CD4-positive, alpha-beta T cell (primary cell): ENCODE measurements around the gene SARM1. TPM values are rescaled to one million over a fixed set of nuclear protein-coding genes. Genes with fewer than 3 reads are reported as not detected.

Experiments used
- ATAC-seq: fragments of 200-7000 bp; cut with Tn5 transposase; one replicate; pipeline ENCODE4 v1.10.0; 2022; ENCODE audit warnings: mild to moderate bottlenecking; ENCODE audit not compliant: poor library complexity
- CTCF ChIA-PET: fragments of 350-600 bp; sonication (Branson Sonifier 250); formaldehyde crosslinking; loops from one replicate; lab custom pipeline; 2021; ENCODE audit warnings: antibody characterized with exemption, inconsistent platforms; lab: Charles Lee
- POLR2A ChIA-PET: fragments of 350-600 bp; sonication (Branson Sonifier 250); formaldehyde crosslinking; loops from one replicate; lab custom pipeline; 2021; ENCODE audit warnings: antibody characterized with exemption, inconsistent platforms; lab: Charles Lee
- DNase-seq, 14 experiments: peaks; one replicate each; pipeline ENCODE4 v3.0.0-alpha.2; 2013 to 2020; ENCODE audit warnings: mixed read lengths in 2 of 14
- H3K27ac ChIP-seq, 2 donors: one replicate each; pipeline versions ENCODE4 v1.5.1 to v1.7.0; 2013; ENCODE audit warnings: low read length in 2 of 2, low read depth in 1 of 2, mild to moderate bottlenecking in 1 of 2
- H3K27me3 ChIP-seq, 2 experiments: 1 replicate in 1 of 2; 2 replicates in 1 of 2; pipeline versions ENCODE4 v1.6.1 to v1.7.0; 2013; ENCODE audit warnings: low read length in 2 of 2, control low read depth in 1 of 2, mild to moderate bottlenecking in 1 of 2, moderate library complexity in 1 of 2; ENCODE audit not compliant: insufficient read depth in 2 of 2, control insufficient read depth in 1 of 2
- H3K36me3 ChIP-seq: one replicate; pipeline ENCODE4 v1.6.1; 2013; ENCODE audit warnings: low read length, control low read depth; ENCODE audit not compliant: insufficient read depth
- H3K4me1 ChIP-seq: one replicate; pipeline ENCODE4 v1.6.1; 2013; ENCODE audit warnings: low read length, control low read depth; ENCODE audit not compliant: insufficient read depth
- H3K4me3 ChIP-seq: one replicate; pipeline ENCODE4 v1.5.1; 2013; ENCODE audit warnings: mild to moderate bottlenecking, low read length, moderate library complexity
- H3K9me3 ChIP-seq, 2 experiments: 1 replicate in 1 of 2; 2 replicates in 1 of 2; pipeline versions ENCODE4 v1.6.1 to v1.7.0; 2013; ENCODE audit warnings: low read length in 2 of 2, mild to moderate bottlenecking in 2 of 2, control low read depth in 1 of 2, moderate library complexity in 1 of 2; ENCODE audit not compliant: control insufficient read depth in 1 of 2, insufficient read depth in 1 of 2
- H3K27ac Mint-ChIP-seq: one replicate; pipeline ENCODE4 v1.8.0; 2020; ENCODE audit warnings: mixed read lengths
- H3K27me3 Mint-ChIP-seq: one replicate; pipeline ENCODE4 v1.8.0; 2021; ENCODE audit warnings: mixed read lengths
- H3K36me3 Mint-ChIP-seq: one replicate; pipeline ENCODE4 v1.8.0; 2021; ENCODE audit warnings: low read depth, mixed read lengths
- H3K4me1 Mint-ChIP-seq: one replicate; pipeline ENCODE4 v1.8.0; 2021; ENCODE audit warnings: low read depth, mixed read lengths
- H3K4me3 Mint-ChIP-seq: one replicate; pipeline ENCODE4 v1.8.0; 2020; ENCODE audit warnings: mild to moderate bottlenecking, mixed read lengths
- H3K9me3 Mint-ChIP-seq: one replicate; pipeline ENCODE4 v1.8.0; 2020; ENCODE audit warnings: mixed read lengths
- intact Hi-C, 2 experiments: fragments of 100-400 bp; cut with DNase I in 1 of 2; cut with micrococcal nuclease in 1 of 2; formaldehyde crosslinking; loops; one replicate each; pipeline versions ENCODE4 v1.15.1 to v1.9.0; 2023 to 2025; cut with DNase I, micrococcal nuclease
- total RNA-seq, 174 experiments: library from RNA in 2 of 174; stranded (reverse) in 2 of 174; gene quantifications; one replicate each; pipeline ENCODE4 v1.2.3 and lab custom pipeline; 2021 to 2026
- TF ChIP-seq, protein P1 (sequence below): fragments of 200-600 bp; IDR thresholded peaks from one replicate; pipeline ENCODE4 v1.8.0; 2022; ENCODE audit warnings: antibody characterized with exemption, mild to moderate bottlenecking

Gene SARM1
- total RNA-seq, 2 experiments from 2014 or later: 12.5 to 15.4 TPM

DNA sequence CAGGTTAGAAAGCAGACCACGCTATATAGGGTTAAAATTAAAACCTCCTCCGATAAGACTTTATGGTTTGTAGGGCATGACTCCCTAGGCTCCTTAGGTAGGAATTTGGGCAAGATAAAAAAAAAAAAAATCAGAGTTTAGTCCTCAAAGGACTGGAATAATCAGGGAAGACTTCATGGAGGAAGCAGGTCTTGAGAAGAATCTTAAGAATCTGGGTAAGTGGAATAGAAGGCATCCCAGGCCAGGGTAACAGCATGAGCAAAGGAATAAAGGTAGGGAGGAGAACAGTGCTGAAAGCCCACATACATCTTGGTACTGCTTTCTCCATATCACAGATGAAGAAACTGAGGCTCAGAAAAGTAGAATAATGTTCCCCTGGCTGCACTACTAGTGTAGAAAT, 19.1 kb downstream of the SARM1 start:
- Mint-ChIP-seq H3K9me3 (no peaks in the 10 kb centered on the region), H3K27me3 (no peaks in the 10 kb centered on the region), H3K4me1 (peaks cover 4% of the 10 kb centered on the region), H3K36me3 (peaks cover 69% of the 10 kb centered on the region), H3K27ac (no peak overlapping the region), H3K4me3 (no peak overlapping the region)
- H3K4me1 ChIP-seq: peaks cover 7% of the 10 kb centered on the region
- intact Hi-C loops: no loop called here
- no peak overlapping the region for H3K4me3 ChIP-seq
- H3K36me3 ChIP-seq: peaks cover 71% of the 10 kb centered on the region
- H3K27me3 ChIP-seq: no peaks in the 10 kb centered on the region
- no peak overlapping the region for H3K27ac ChIP-seq
- TF ChIP-seq, protein P1, sequence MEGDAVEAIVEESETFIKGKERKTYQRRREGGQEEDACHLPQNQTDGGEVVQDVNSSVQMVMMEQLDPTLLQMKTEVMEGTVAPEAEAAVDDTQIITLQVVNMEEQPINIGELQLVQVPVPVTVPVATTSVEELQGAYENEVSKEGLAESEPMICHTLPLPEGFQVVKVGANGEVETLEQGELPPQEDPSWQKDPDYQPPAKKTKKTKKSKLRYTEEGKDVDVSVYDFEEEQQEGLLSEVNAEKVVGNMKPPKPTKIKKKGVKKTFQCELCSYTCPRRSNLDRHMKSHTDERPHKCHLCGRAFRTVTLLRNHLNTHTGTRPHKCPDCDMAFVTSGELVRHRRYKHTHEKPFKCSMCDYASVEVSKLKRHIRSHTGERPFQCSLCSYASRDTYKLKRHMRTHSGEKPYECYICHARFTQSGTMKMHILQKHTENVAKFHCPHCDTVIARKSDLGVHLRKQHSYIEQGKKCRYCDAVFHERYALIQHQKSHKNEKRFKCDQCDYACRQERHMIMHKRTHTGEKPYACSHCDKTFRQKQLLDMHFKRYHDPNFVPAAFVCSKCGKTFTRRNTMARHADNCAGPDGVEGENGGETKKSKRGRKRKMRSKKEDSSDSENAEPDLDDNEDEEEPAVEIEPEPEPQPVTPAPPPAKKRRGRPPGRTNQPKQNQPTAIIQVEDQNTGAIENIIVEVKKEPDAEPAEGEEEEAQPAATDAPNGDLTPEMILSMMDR: no peak
- ChIA-PET CTCF (no interaction called here), POLR2A (no interaction called here)
- ATAC-seq (no peak), DNase-seq (no peak)
- H3K9me3 ChIP-seq: no peaks in the 10 kb centered on the region

DNA sequence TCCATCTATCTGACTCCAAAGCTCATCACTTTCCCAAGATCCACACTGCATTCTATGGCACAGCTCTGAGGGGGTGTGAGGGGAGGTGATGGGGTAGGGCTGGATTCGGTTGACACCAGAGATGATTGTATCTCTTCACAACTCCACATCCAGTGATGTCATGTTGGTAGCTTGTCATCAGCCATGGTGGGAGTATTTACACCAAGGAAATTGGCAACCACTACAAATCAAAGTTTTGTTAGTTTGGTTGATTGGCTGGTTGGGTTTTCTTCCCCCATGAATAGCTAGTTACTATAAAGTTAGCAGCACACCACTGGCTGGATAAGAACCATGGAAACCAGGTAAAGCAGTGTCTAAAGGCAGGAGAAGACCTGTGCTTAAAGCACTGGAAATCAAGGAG, 19.5 kb downstream of the SARM1 start:
- no peak overlapping the region for H3K27ac Mint-ChIP-seq
- ChIA-PET CTCF (no interaction called here), POLR2A (no interaction called here)
- peaks cover under 1% of the 10 kb centered on the region for H3K4me1 Mint-ChIP-seq
- H3K4me3 ChIP-seq: no peak overlapping the region
- H3K4me3 Mint-ChIP-seq: no peak overlapping the region
- DNase-seq (no peak), ATAC-seq (no peak)
- H3K36me3 ChIP-seq: peaks cover 75% of the 10 kb centered on the region
- TF ChIP-seq, protein P1: no peak
- no peaks in the 10 kb centered on the region for H3K9me3 Mint-ChIP-seq
- no peaks in the 10 kb centered on the region for H3K27me3 Mint-ChIP-seq
- peaks cover 73% of the 10 kb centered on the region for H3K36me3 Mint-ChIP-seq
- intact Hi-C loops: no loop called here
- peaks cover 2% of the 10 kb centered on the region for H3K4me1 ChIP-seq
- H3K27ac ChIP-seq: no peak overlapping the region
- H3K9me3 ChIP-seq: no peaks in the 10 kb centered on the region
- no peaks in the 10 kb centered on the region for H3K27me3 ChIP-seq

DNA sequence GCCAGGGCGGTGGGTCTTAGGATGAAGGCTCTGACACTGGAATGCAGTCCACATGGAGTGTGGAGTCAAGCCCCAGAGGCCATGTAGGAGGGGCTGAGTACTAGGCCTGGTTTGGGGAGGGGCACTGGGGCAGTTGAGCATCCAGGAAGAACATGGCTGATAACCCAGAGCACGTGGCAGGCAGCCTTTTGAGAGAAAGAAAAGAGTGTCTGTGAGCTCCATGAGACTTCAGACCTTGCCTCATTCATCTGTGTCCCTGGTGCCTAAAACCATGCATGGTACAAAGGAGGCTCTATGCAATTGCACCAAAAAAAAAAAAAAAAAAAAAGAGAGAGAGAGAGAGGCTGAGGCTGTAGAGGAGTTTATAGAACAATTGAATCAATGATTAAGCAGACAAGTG, 19.9 kb downstream of the SARM1 start:
- no peaks in the 10 kb centered on the region for H3K27me3 ChIP-seq
- H3K4me1 Mint-ChIP-seq: no peaks in the 10 kb centered on the region
- H3K4me3 ChIP-seq: no peak overlapping the region
- peaks cover 79% of the 10 kb centered on the region for H3K36me3 ChIP-seq
- ChIA-PET POLR2A (no interaction called here), CTCF (no interaction called here)
- no peak for DNase-seq
- H3K36me3 Mint-ChIP-seq: peaks cover 74% of the 10 kb centered on the region
- H3K9me3 Mint-ChIP-seq: no peaks in the 10 kb centered on the region
- H3K27ac Mint-ChIP-seq: no peak overlapping the region
- no peaks in the 10 kb centered on the region for H3K27me3 Mint-ChIP-seq
- no peak overlapping the region for H3K27ac ChIP-seq
- no peak for ATAC-seq
- H3K4me3 Mint-ChIP-seq: no peak overlapping the region
- TF ChIP-seq, protein P1: no peak
- intact Hi-C loops: no loop called here
- no peaks in the 10 kb centered on the region for H3K4me1 ChIP-seq
- no peaks in the 10 kb centered on the region for H3K9me3 ChIP-seq
